GM12878 (cell line): ENCODE measurements around the gene APOL4.

Experiments used
- BRCA1 ChIP-seq: IDR thresholded peaks from 2 replicates; pipeline ENCODE4 v1.6.1; 2011; ENCODE audit warnings: low read depth, low read length, improper control_type of control experiment
- DPF2 ChIP-seq: fragments of 450-650 bp; IDR thresholded peaks from 2 replicates; pipeline ENCODE4 v1.6.1; 2017; ENCODE audit warnings: mild to moderate bottlenecking
- EP300 ChIP-seq, 2 experiments: fragments of 150-350 bp in 1 of 2; IDR thresholded peaks; 2 replicates each; pipeline ENCODE4 v1.6.1; 2011 to 2012; ENCODE audit warnings: low read depth in 2 of 2, low read length in 2 of 2, borderline replicate concordance in 1 of 2, improper control_type of control experiment in 1 of 2, inconsistent platforms in 1 of 2; ENCODE audit not compliant: control insufficient read depth in 1 of 2
- ESRRA ChIP-seq: IDR thresholded peaks from 2 replicates; pipeline ENCODE4 v1.6.1; 2012; ENCODE audit warnings: mild to moderate bottlenecking, low read length, improper control_type of control experiment
- EZH2 ChIP-seq: IDR thresholded peaks from 2 replicates; pipeline ENCODE4 v1.6.1; 2012; ENCODE audit warnings: low read depth, mild to moderate bottlenecking, control low read depth, inconsistent platforms, low read length, borderline replicate concordance; ENCODE audit not compliant: control insufficient read depth
- FOS ChIP-seq: IDR thresholded peaks from 3 replicates; pipeline ENCODE4 v1.6.1; 2011; ENCODE audit warnings: borderline replicate concordance; ENCODE audit not compliant: insufficient read length; ENCODE audit errors: extremely low read depth
- MLLT1 ChIP-seq: fragments of 450-650 bp; IDR thresholded peaks from 2 replicates; pipeline ENCODE4 v1.6.1; 2016; ENCODE audit warnings: mild to moderate bottlenecking
- NBN ChIP-seq: fragments of 450-650 bp; IDR thresholded peaks from 2 replicates; pipeline ENCODE4 v1.6.1; 2016
- SIN3A ChIP-seq: IDR thresholded peaks from 2 replicates; pipeline ENCODE4 v1.6.1; 2012; ENCODE audit warnings: low read depth, low read length, improper control_type of control experiment
- TF ChIP-seq, protein P1 (sequence below), 3 experiments: IDR thresholded peaks in 2 of 3; conservative IDR thresholded peaks in 1 of 3; 2 replicates each; pipeline ENCODE4 v1.5.1; 2011; ENCODE audit warnings: low read depth in 3 of 3, low read length in 3 of 3, mild to moderate bottlenecking in 3 of 3, control low read depth in 2 of 3, moderate library complexity in 2 of 3, inconsistent platforms in 1 of 3, mixed read lengths in 1 of 3; ENCODE audit not compliant: control insufficient read depth in 2 of 3, insufficient read depth in 1 of 3; ENCODE audit errors: extremely low read depth in 1 of 3

GRCh38 chr22:36144886-36145541 lies 56.6 kb downstream of the APOL4 start:
- TF ChIP-seq BRCA1 (no peak), NBN (no peak), EZH2 (no peak), DPF2 (no peak), FOS (no peak), ESRRA (no peak), SIN3A (no peak), MLLT1 (no peak), EP300 (IDR thresholded peaks at IDR 0.05; ENCODE audit: borderline replicate concordance in 1 of 2, control insufficient read depth in 1 of 2, low read depth in 2 of 2, low read length in 2 of 2) (no peak)
- TF ChIP-seq, protein P1, sequence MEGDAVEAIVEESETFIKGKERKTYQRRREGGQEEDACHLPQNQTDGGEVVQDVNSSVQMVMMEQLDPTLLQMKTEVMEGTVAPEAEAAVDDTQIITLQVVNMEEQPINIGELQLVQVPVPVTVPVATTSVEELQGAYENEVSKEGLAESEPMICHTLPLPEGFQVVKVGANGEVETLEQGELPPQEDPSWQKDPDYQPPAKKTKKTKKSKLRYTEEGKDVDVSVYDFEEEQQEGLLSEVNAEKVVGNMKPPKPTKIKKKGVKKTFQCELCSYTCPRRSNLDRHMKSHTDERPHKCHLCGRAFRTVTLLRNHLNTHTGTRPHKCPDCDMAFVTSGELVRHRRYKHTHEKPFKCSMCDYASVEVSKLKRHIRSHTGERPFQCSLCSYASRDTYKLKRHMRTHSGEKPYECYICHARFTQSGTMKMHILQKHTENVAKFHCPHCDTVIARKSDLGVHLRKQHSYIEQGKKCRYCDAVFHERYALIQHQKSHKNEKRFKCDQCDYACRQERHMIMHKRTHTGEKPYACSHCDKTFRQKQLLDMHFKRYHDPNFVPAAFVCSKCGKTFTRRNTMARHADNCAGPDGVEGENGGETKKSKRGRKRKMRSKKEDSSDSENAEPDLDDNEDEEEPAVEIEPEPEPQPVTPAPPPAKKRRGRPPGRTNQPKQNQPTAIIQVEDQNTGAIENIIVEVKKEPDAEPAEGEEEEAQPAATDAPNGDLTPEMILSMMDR (IDR thresholded peaks at IDR 0.05 in 2 of 3, conservative IDR thresholded peaks at IDR 0.05 in 1 of 3; ENCODE audit: control insufficient read depth in 2 of 3, extremely low read depth in 1 of 3, insufficient read depth in 1 of 3, low read depth in 3 of 3, low read length in 3 of 3) = peak; percentile 60 to 71 (median 67)
